Spleen (tissue), 7 donors: ENCODE data around the gene NAT10.

Experiments
- POLR2AphosphoS5 ChIP-seq, 3 donors: sonication (generic); formaldehyde crosslinking; IDR thresholded peaks; one replicate each; pipeline ENCODE4 v1.5.1; 2017; ENCODE audit warnings: antibody characterized with exemption in 3 of 3
- TF ChIP-seq, protein P1 (sequence below), 11 experiments: fragments of 200-600 bp in 7 of 11; fragments of 450-650 bp in 4 of 11; sonication (generic) in 4 of 11; IDR thresholded peaks in 8 of 11; conservative IDR thresholded peaks in 3 of 11; 1 replicate in 7 of 11; 2 replicates in 4 of 11; pipeline versions ENCODE4 v1.4.0 to v1.8.0; 2016 to 2021; ENCODE audit warnings: antibody characterized with exemption in 11 of 11, inconsistent platforms in 4 of 11, mild to moderate bottlenecking in 1 of 11
- donor health status: DM: no; HTN: no; CAD: no; lungs with moderate emphysema.
- donor health status: DM: no; HTN: no; CAD: no.
- donor health status: DM: no; HTN: no; CAD: no.

DNA sequence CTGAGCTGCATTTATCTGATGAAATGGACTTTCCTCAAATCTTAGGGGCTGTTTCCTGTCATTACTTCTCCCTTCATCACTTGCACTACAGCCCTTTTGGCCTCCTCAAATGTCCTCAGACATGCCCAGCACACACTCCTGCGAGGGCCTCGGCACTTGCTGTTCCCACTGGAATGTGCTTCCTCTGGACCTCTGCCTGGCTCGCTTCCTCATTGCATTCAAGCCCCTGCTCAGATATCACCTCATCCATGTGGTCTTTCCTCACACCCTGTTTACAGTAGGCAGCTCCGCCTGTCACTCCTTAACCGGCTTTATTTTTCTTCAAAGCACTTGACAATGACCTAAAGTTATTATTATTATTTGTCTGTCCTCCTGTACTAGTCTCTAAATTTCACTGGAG is 9.0 kb downstream of the NAT10 start:
- TF ChIP-seq, protein P1, sequence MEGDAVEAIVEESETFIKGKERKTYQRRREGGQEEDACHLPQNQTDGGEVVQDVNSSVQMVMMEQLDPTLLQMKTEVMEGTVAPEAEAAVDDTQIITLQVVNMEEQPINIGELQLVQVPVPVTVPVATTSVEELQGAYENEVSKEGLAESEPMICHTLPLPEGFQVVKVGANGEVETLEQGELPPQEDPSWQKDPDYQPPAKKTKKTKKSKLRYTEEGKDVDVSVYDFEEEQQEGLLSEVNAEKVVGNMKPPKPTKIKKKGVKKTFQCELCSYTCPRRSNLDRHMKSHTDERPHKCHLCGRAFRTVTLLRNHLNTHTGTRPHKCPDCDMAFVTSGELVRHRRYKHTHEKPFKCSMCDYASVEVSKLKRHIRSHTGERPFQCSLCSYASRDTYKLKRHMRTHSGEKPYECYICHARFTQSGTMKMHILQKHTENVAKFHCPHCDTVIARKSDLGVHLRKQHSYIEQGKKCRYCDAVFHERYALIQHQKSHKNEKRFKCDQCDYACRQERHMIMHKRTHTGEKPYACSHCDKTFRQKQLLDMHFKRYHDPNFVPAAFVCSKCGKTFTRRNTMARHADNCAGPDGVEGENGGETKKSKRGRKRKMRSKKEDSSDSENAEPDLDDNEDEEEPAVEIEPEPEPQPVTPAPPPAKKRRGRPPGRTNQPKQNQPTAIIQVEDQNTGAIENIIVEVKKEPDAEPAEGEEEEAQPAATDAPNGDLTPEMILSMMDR (IDR thresholded peaks at IDR 0.05 in 8 of 11, conservative IDR thresholded peaks at IDR 0.05 in 3 of 11), result no peak
- TF ChIP-seq POLR2AphosphoS5 (IDR thresholded peaks at IDR 0.05), result no peak
